ENCODE measurements around the gene CBX3. TPM values are rescaled to one million over a fixed set of nuclear protein-coding genes. Genes with fewer than 3 reads are reported as not detected.
"Not testable (repeated sequence)": the region's sequence is repeated elsewhere in the genome, so short reads cannot be mapped to it uniquely, and the experiment has no call there.

CBX3 gene
- total RNA-seq, 2 experiments from 2014 or later: 313 to 320 TPM

GRCh38 chr7:26181474-26182227, 19.9 kb upstream of the CBX3 start:
- H3K27ac Mint-ChIP-seq: peak overlapping the region; percentile 73
- peaks cover 66% of the 10 kb centered on the region for H3K36me3 Mint-ChIP-seq (ENCODE audit: low read depth)
- intact Hi-C loops (cut with micrococcal nuclease): loop anchor here (10.0 kb wide), 1 partner anchor 287 kb away; no protein-coding TSS in a partner anchor
- peaks cover 49% of the 10 kb centered on the region for H3K4me1 Mint-ChIP-seq (ENCODE audit: low read depth)
- no peak for ATAC-seq
- CTCF ChIA-PET: interaction anchor here (1.2 to 5.1 kb wide), 4 partner anchors 16 to 91 kb away, joined by 3 to 35 read pairs (median 4); partner anchors contain the start of gene CBX3
- no peak overlapping the region for H3K4me3 Mint-ChIP-seq
- POLR2A ChIA-PET: interaction anchor here (1.0 to 19.9 kb wide), 10 partner anchors 10 to 164 kb away, joined by 3 to 588 read pairs (median 5); partner anchors contain the start of genes CBX3, HNRNPA2B1 and NFE2L3
- no peaks in the 10 kb centered on the region for H3K9me3 Mint-ChIP-seq
- no peak for DNase-seq
- no peak for TF ChIP-seq CTCF (IDR thresholded peaks at IDR 0.05)
- no peaks in the 10 kb centered on the region for H3K27me3 Mint-ChIP-seq

GRCh38 chr7:26182283-26182682, 19.3 kb upstream of the CBX3 start:
- Mint-ChIP-seq H3K4me1 (ENCODE audit: low read depth) (peaks cover 54% of the 10 kb centered on the region), H3K36me3 (ENCODE audit: low read depth) (peaks cover 68% of the 10 kb centered on the region), H3K27me3 (no peaks in the 10 kb centered on the region), H3K4me3 (no peak overlapping the region), H3K9me3 (no peaks in the 10 kb centered on the region), H3K27ac (peak overlapping the region; percentile 49)
- no peak for TF ChIP-seq CTCF (IDR thresholded peaks at IDR 0.05)
- ChIA-PET CTCF (interaction anchor here (1.2 to 5.1 kb wide), 5 partner anchors 16 to 183 kb away, joined by 3 to 35 read pairs (median 4); partner anchors contain the start of gene CBX3), POLR2A (interaction anchor here (1.0 to 19.9 kb wide), 6 partner anchors 15 to 163 kb away, joined by 3 to 588 read pairs (median 4); partner anchors contain the start of genes CBX3, HNRNPA2B1 and NFE2L3)
- intact Hi-C loops (cut with micrococcal nuclease): loop anchor here (10.0 kb wide), 1 partner anchor 287 kb away; no protein-coding TSS in a partner anchor
- ATAC-seq (no peak), DNase-seq (no peak)

- H3K9me3 Mint-ChIP-seq: no peaks in the 10 kb centered on the region
- peak overlapping the region; percentile 49 for H3K27ac Mint-ChIP-seq
- CTCF ChIA-PET: interaction anchor here (1.3 to 5.1 kb wide), 4 partner anchors 18 to 183 kb away, joined by 3 to 35 read pairs (median 4); partner anchors contain the start of gene CBX3
- peaks cover 56% of the 10 kb centered on the region for H3K4me1 Mint-ChIP-seq (ENCODE audit: low read depth)
- intact Hi-C loops (cut with micrococcal nuclease): loop anchor here (10.0 kb wide), 1 partner anchor 288 kb away; no protein-coding TSS in a partner anchor
- H3K36me3 Mint-ChIP-seq (ENCODE audit: low read depth): peaks cover 69% of the 10 kb centered on the region
- ATAC-seq (no peak), DNase-seq (no peak)
- no peaks in the 10 kb centered on the region for H3K27me3 Mint-ChIP-seq
- POLR2A ChIA-PET: interaction anchor here (0.9 to 19.9 kb wide), 7 partner anchors 9 to 94 kb away, joined by 3 to 588 read pairs (median 5); partner anchors contain the start of genes CBX3, HNRNPA2B1 and NFE2L3
- no peak for TF ChIP-seq CTCF (IDR thresholded peaks at IDR 0.05)
- no peak overlapping the region for H3K4me3 Mint-ChIP-seq
These were observed 18.8 kb upstream of the CBX3 start for GRCh38 chr7:26182706-26183105.

GRCh38 chr7:26183545-26184280, 17.8 kb upstream of the CBX3 start:
- Mint-ChIP-seq H3K27me3 (no peaks in the 10 kb centered on the region), H3K36me3 (ENCODE audit: low read depth) (peaks cover 75% of the 10 kb centered on the region), H3K27ac (peak overlapping the region; percentile 85), H3K4me3 (no peak overlapping the region), H3K9me3 (no peaks in the 10 kb centered on the region), H3K4me1 (ENCODE audit: low read depth) (peaks cover 63% of the 10 kb centered on the region)
- ATAC-seq: no peak
- no peak for TF ChIP-seq CTCF (IDR thresholded peaks at IDR 0.05)
- intact Hi-C loops (cut with micrococcal nuclease): loop anchor here (10.0 kb wide), 1 partner anchor 289 kb away; no protein-coding TSS in a partner anchor
- DNase-seq: no peak
- POLR2A ChIA-PET: interaction anchor here (0.9 to 19.9 kb wide), 9 partner anchors 10 to 93 kb away, joined by 3 to 588 read pairs (median 8); partner anchors contain the start of genes CBX3, HNRNPA2B1 and NFE2L3
- CTCF ChIA-PET: interaction anchor here (1.0 to 1.4 kb wide), 4 partner anchors 13 to 182 kb away, joined by 3 to 4 read pairs (median 4); no protein-coding TSS in a partner anchor

- Mint-ChIP-seq H3K4me1 (ENCODE audit: low read depth) (peaks cover 70% of the 10 kb centered on the region), H3K36me3 (ENCODE audit: low read depth) (peaks cover 76% of the 10 kb centered on the region), H3K27ac (peak overlapping the region; percentile 85)
- H3K27me3 Mint-ChIP-seq, H3K9me3 Mint-ChIP-seq, ATAC-seq, DNase-seq, H3K4me3 Mint-ChIP-seq: not testable (repeated sequence)
- CTCF ChIA-PET: interaction anchor here (1.3 to 1.9 kb wide), 4 partner anchors 14 to 94 kb away, joined by 4 to 13 read pairs (median 5); no protein-coding TSS in a partner anchor
- intact Hi-C loops (cut with micrococcal nuclease): loop anchor here (5.0 to 10.0 kb wide), 2 partner anchors 92 to 290 kb away; no protein-coding TSS in a partner anchor
- POLR2A ChIA-PET: interaction anchor here (0.8 to 19.9 kb wide), 11 partner anchors 11 to 295 kb away, joined by 3 to 588 read pairs (median 4); partner anchors contain the start of genes CBX3, HNRNPA2B1 and NFE2L3
These were observed 17.1 kb upstream of the CBX3 start for GRCh38 chr7:26184281-26185101.
